ENCODE results near the gene PSMC2. TPM values are rescaled to one million over a fixed set of nuclear protein-coding genes. Genes with fewer than 3 reads are reported as not detected.

The PSMC2 gene
- total and polyA plus RNA-seq, 8 donors = 17.7 to 58.8 (median 35.7) TPM

DNA sequence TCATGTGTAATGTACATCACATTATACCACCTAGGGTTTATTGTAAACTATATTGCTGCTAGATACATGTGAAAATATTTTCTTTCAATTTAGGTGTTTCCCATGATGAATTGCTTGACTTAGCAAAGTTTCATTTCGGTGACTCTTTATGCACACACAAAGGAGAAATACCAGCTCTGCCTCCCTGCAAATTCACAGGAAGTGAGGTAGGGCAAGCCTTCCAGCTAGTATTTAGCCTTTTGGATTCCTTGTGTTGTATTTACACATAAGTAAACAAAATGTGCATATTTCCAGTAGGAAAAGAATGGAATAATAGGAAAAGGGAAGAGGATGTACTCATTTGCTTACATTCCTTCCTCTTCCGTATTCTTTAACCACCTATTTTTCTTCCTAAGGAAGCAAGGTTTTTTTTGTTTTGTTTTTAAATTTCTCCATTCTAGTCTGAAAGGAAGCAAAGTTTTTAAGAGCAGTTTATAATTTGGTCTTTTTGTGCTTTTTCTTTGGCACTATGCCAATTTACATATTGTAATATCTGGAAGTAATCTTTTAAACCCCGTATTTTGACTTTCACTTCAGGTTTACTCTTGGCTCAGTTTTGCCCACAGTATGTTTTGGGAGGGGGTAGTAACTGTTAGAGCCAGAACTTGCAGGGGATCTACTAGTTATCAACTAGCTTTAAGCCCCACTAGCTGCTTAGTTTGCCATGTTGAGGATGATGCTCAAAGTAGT lies 39.8 kb upstream of the PSMC2 start:
- TF ChIP-seq, protein P1, sequence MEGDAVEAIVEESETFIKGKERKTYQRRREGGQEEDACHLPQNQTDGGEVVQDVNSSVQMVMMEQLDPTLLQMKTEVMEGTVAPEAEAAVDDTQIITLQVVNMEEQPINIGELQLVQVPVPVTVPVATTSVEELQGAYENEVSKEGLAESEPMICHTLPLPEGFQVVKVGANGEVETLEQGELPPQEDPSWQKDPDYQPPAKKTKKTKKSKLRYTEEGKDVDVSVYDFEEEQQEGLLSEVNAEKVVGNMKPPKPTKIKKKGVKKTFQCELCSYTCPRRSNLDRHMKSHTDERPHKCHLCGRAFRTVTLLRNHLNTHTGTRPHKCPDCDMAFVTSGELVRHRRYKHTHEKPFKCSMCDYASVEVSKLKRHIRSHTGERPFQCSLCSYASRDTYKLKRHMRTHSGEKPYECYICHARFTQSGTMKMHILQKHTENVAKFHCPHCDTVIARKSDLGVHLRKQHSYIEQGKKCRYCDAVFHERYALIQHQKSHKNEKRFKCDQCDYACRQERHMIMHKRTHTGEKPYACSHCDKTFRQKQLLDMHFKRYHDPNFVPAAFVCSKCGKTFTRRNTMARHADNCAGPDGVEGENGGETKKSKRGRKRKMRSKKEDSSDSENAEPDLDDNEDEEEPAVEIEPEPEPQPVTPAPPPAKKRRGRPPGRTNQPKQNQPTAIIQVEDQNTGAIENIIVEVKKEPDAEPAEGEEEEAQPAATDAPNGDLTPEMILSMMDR (IDR thresholded peaks at IDR 0.05) = no peak
- no peak for DNase-seq
- Histone ChIP-seq H3K27ac (no peak overlapping the region), H3K4me1 (peaks cover 0 to 6% (median 0%) of the 10 kb centered on the region in 3 donors), H3K4me3 (no peak overlapping the region), H3K36me3 (peaks cover 3 to 60% (median 39%) of the 10 kb centered on the region in 3 donors), H3K9me3 (no peaks in the 10 kb centered on the region), H3K27me3 (no peaks in the 10 kb centered on the region)
- intact Hi-C loops (cut with DNase I) = no loop called here
- no peak for FAIRE-seq
- no peak for ATAC-seq
- 62 to 63% methylated on average over 3 of the region's 3 CpGs for WGBS, 2 donors

DNA sequence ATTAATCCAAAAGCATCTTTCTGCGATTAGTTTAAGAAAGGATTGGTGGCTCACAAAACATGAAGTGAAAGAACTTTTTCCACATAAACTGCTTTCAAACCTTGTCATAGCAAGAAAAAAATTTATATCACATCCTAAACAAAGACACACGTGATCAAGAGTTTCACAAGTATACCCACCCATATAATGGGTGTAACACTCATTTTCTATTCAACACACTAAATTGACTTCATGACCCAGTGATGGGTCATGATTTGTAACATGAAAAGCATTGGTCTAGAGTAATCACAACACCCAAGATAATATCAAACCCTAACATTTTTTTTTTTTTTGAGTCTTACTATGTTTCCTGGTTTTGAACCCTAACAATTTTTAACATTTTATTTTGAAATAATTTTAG lies 32.6 kb upstream of the PSMC2 start:
- WGBS, 2 donors = 80 to 81% methylated on average over 2 of the region's 2 CpGs
- H3K4me3 ChIP-seq = no peak overlapping the region
- intact Hi-C loops (cut with DNase I) = loop anchor here in 1 of 3 donors (10.0 kb wide), 1 partner anchor 50 kb away; no protein-coding TSS in a partner anchor
- no peak for DNase-seq
- H3K27me3 ChIP-seq = no peaks in the 10 kb centered on the region
- H3K9me3 ChIP-seq = no peaks in the 10 kb centered on the region
- H3K36me3 ChIP-seq = peaks cover 3 to 93% (median 33%) of the 10 kb centered on the region in 3 donors
- no peak overlapping the region for H3K27ac ChIP-seq
- ATAC-seq = no peak
- TF ChIP-seq, protein P1 (IDR thresholded peaks at IDR 0.05) = no peak
- FAIRE-seq = no peak
- no peaks in the 10 kb centered on the region for H3K4me1 ChIP-seq

DNA sequence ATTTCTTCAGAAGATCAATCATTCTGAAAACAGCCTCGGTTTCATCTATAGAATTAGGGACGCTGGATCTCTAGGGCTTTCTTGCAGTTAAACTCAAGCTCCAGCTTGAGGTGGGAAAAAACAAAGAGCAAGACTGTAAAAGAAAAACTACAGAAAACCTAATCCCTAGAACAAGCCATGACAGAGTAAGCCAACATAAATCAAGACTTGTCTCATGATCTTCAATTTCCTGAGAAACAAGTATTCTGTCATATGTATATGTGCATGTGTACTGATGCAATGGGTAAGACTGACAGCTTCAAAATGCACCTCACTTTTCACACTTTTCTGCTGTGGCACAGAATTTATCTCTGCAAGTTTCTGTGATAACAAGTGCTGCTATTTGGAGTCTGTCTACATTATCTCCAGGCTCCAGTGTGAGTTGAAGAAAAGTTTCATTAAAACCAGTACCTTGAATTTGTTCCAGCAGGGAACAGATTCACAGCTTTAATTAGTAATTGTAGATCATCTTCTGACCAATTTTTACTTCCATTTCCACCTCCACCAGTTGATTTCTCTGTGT lies 31.0 kb upstream of the PSMC2 start:
- Histone ChIP-seq H3K36me3 (peaks cover 0 to 93% (median 33%) of the 10 kb centered on the region in 3 donors), H3K27me3 (no peaks in the 10 kb centered on the region), H3K27ac (no peak overlapping the region), H3K9me3 (no peaks in the 10 kb centered on the region), H3K4me1 (no peaks in the 10 kb centered on the region), H3K4me3 (no peak overlapping the region)
- 88 to 91% methylated on average over 2 of the region's 2 CpGs for WGBS, 2 donors
- FAIRE-seq = no peak
- intact Hi-C loops (cut with DNase I) = loop anchor here in 1 of 3 donors (10.0 kb wide), 1 partner anchor 48 kb away; no protein-coding TSS in a partner anchor
- no peak for ATAC-seq
- no peak for DNase-seq
- TF ChIP-seq, protein P1 (IDR thresholded peaks at IDR 0.05) = no peak

DNA sequence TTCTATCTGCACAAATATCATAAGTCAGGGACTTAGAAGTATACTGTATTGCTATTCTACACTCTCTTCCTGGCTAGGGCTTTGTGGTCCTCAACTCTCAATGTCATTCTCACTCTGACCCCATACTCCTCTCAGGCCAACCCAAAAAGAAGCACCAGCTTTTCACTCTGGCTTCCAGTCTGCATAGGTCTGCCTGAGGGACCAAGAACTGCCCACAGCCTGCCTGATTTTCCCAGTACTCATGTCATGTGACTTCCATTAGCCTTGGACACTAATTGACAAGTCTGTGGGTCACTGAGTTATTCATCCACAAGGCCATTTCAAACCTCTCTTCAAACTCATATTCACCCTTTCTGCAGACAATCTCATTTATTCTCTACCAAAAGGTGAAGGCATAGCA lies 30.4 kb upstream of the PSMC2 start:
- H3K36me3 ChIP-seq = peaks cover 0 to 93% (median 29%) of the 10 kb centered on the region in 3 donors

More for the DNA sequence above, 30.4 kb upstream of the PSMC2 start:
- H3K9me3 ChIP-seq = no peaks in the 10 kb centered on the region
- TF ChIP-seq, protein P1 (IDR thresholded peaks at IDR 0.05) = no peak
- ATAC-seq (no peak), FAIRE-seq (no peak), DNase-seq (no peak)
- H3K27me3 ChIP-seq = no peaks in the 10 kb centered on the region
- H3K27ac ChIP-seq = no peak overlapping the region
- H3K4me3 ChIP-seq = no peak overlapping the region
- intact Hi-C loops (cut with DNase I) = loop anchor here in 1 of 3 donors (10.0 kb wide), 1 partner anchor 48 kb away; no protein-coding TSS in a partner anchor
- H3K4me1 ChIP-seq = no peaks in the 10 kb centered on the region
